Inflammatory macrophage treated with lipopolysaccharide for 4 hours (primary cell): ENCODE data around the gene ALDH1B1.

Experiments
- DNase-seq: peaks from one replicate; pipeline ENCODE4 v3.0.0-alpha.2; 2020

The ALDH1B1 gene

GRCh38 chr9:38418366-38418765 is 25.9 kb downstream of the ALDH1B1 start:
- DNase-seq = no peak

GRCh38 chr9:38419181-38419580 is 26.7 kb downstream of the ALDH1B1 start:
- no peak for DNase-seq

- DNase-seq = no peak
Observed at GRCh38 chr9:38421498-38422211, 29.2 kb downstream of the ALDH1B1 start.

GRCh38 chr9:38422555-38423260 is 30.2 kb downstream of the ALDH1B1 start:
- no peak for DNase-seq

GRCh38 chr9:38423273-38423972 is 30.9 kb downstream of the ALDH1B1 start:
- DNase-seq = no peak

GRCh38 chr9:38423973-38424843 is 31.7 kb downstream of the ALDH1B1 start, which contains the start of gene IGFBPL1:
TSS of gene IGFBPL1 (minus strand) at chr9:38424454. CDS start at chr9:38424424, 30 bp downstream.
- DNase-seq = no peak

GRCh38 chr9:38424918-38425317 is 32.4 kb downstream of the ALDH1B1 start:
- DNase-seq = no peak

GRCh38 chr9:38428062-38428461 is 35.6 kb downstream of the ALDH1B1 start:
- DNase-seq = no peak

- DNase-seq = no peak
Observed at GRCh38 chr9:38431116-38431515, 38.6 kb downstream of the ALDH1B1 start.

GRCh38 chr9:38432922-38433510 is 40.5 kb downstream of the ALDH1B1 start:
- peak; percentile 47 for DNase-seq

- no peak for DNase-seq
Observed at GRCh38 chr9:38434365-38434764, 41.9 kb downstream of the ALDH1B1 start.

- DNase-seq = no peak
Observed at GRCh38 chr9:38434853-38435252, 42.4 kb downstream of the ALDH1B1 start.

GRCh38 chr9:38435521-38435920 is 43.0 kb downstream of the ALDH1B1 start:
- DNase-seq = no peak

- DNase-seq = no peak
Observed at GRCh38 chr9:38436708-38437107, 44.2 kb downstream of the ALDH1B1 start.

- peak; percentile 20 for DNase-seq
Observed at GRCh38 chr9:38437193-38437823, 44.8 kb downstream of the ALDH1B1 start.

GRCh38 chr9:38439291-38439915 is 46.9 kb downstream of the ALDH1B1 start:
- DNase-seq = no peak

GRCh38 chr9:38439916-38440301 is 47.4 kb downstream of the ALDH1B1 start:
- no peak for DNase-seq

GRCh38 chr9:38440516-38440915 is 48.0 kb downstream of the ALDH1B1 start:
- peak; percentile 70 for DNase-seq

GRCh38 chr9:38441347-38442085 is 49.0 kb downstream of the ALDH1B1 start:
- no peak for DNase-seq

- DNase-seq = no peak
Observed at GRCh38 chr9:38442473-38443096, 50.1 kb downstream of the ALDH1B1 start.
